MM.1S (cell line): ENCODE measurements around the gene PPP1R1A.

Experiments used
- EZH2 ChIP-seq: fragments of 300-600 bp; sonication (generic); optimal IDR thresholded peaks from 2 replicates; pipeline ENCODE3; 2017; ENCODE audit warnings: low read depth, mild to moderate bottlenecking, antibody characterized with exemption, low read length, mixed read lengths
- EZH2phosphoT487 ChIP-seq: fragments of 300-600 bp; sonication (generic); IDR thresholded peaks from 2 replicates; pipeline ENCODE4 v1.6.1; 2018; ENCODE audit warnings: antibody characterized with exemption, low read length
- TF ChIP-seq, protein P1 (sequence below): fragments of 300-600 bp; sonication (generic); IDR thresholded peaks from 2 replicates; pipeline ENCODE4 v1.5.1; 2016; ENCODE audit warnings: antibody characterized with exemption, low read length, mixed read lengths

DNA sequence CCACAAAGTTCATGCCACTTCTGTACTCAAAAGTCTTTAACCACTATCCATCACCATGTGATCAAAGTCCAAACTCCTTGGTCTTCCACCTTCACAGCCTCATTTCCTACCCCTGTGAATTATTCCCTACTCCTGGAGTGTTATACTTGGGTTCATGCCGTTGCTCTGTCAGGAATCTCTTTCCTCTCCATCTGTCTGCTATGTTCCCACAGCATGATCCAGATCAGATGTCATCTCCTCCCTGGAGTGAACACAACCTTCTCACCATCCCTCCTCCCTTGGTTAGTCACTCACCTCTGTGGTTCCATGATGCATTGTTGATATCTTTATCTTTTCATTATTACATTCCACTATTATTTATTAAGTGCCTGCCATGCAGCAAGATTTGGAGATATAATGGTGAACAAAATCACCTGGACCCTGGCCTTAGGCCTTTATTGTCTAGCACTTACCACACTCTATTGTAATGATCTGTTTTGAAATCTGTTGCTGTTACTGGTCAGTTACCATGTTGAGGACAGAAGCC lies 23.8 kb upstream of the PPP1R1A start:
- no peak for TF ChIP-seq EZH2
- no peak for TF ChIP-seq EZH2phosphoT487
- TF ChIP-seq, protein P1, sequence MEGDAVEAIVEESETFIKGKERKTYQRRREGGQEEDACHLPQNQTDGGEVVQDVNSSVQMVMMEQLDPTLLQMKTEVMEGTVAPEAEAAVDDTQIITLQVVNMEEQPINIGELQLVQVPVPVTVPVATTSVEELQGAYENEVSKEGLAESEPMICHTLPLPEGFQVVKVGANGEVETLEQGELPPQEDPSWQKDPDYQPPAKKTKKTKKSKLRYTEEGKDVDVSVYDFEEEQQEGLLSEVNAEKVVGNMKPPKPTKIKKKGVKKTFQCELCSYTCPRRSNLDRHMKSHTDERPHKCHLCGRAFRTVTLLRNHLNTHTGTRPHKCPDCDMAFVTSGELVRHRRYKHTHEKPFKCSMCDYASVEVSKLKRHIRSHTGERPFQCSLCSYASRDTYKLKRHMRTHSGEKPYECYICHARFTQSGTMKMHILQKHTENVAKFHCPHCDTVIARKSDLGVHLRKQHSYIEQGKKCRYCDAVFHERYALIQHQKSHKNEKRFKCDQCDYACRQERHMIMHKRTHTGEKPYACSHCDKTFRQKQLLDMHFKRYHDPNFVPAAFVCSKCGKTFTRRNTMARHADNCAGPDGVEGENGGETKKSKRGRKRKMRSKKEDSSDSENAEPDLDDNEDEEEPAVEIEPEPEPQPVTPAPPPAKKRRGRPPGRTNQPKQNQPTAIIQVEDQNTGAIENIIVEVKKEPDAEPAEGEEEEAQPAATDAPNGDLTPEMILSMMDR = no peak
